H54 (cell line): ENCODE measurements around the gene PKP3.

ENCODE experiments used
- DNase-seq: peaks from one replicate; pipeline ENCODE4 v3.0.0; 2011; ENCODE audit warnings: low spot score, mixed read lengths; ENCODE audit not compliant: insufficient read length
- FAIRE-seq: peaks from 3 replicates; lab custom pipeline; 2011; peaks lifted over from hg19 to GRCh38; lab: Jason Lieb, UNC
- POLR2A ChIP-seq: IDR thresholded peaks from 2 replicates; pipeline ENCODE4 v1.6.1; 2011; ENCODE audit warnings: low read depth, mild to moderate bottlenecking, low read length

The PKP3 gene

DNA sequence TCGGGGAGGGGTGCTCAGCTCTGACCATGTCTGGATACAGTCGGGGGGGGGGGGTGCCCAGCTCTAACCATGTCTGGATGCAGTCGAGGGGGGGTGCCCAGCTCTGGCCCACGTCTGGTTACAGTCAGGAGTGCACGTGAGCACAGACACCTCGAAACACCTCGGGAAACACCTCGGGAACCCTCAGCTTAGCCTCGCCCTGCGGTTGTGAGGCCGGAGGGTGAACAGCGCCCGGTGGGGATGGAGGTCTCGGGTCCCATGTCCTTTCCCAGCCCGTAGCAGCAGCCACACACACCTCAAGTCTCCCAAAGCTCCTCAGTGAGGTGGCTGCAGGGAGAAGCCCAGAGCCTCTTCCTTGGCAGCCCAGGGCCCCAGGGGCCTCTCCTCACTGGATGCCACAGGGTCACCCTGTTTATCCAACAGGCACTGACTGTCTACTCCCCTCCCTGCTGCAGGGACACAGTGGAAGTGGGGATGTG is 18.7 kb downstream of the PKP3 start:
- no peak for TF ChIP-seq POLR2A
- no peak for FAIRE-seq
- no peak for DNase-seq

GRCh38 chr11:413120-414081 is 19.4 kb downstream of the PKP3 start:
- DNase-seq, result no peak
- no peak for FAIRE-seq
- TF ChIP-seq POLR2A, result no peak

DNA sequence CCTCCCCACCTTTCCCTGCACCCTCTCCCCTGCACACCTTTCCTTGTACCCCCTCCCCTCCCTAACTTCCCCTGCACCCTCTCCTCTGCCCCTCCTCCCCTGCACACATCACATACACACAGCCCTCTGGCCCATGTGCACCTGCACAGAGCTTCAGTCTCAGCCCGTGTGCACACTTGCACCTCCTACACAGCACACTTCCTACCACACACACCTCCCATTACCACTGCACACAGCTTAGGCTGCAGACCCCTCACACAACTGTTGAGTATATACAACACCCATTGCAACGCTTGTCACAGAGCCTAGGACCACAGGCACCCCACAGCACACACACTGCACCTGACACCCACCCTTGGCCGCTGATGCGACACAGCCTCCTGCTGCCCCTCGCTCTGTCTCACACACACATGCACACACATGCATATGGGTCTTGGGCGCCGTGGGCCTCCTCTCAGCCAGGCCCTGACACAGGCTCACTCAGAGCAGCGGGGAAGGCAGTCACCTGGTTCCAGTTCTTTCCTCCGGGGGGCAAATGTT is 20.4 kb downstream of the PKP3 start:
- FAIRE-seq, result no peak
- DNase-seq, result no peak
- TF ChIP-seq POLR2A, result no peak

DNA sequence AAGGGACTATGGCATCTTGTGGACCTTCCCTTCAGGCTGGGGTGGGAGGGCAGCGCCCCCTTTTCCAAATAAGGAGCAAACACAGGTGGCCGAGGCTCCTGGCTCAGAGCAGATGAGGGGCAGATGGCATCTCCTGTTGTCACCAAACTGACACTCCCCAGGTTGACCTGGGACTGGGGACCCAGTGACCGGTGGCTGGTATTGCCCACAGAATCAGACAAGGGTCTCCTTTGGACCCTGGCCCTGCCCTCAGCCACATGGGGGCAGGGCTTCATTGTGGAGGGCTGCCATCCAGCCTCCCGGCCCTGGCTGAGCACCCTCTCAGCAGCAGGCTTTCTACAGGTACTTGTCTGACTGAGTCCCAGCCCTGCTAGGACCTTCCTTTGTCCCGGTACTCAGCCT is 21.6 kb downstream of the PKP3 start:
- no peak for FAIRE-seq
- no peak for DNase-seq
- TF ChIP-seq POLR2A, result no peak

DNA sequence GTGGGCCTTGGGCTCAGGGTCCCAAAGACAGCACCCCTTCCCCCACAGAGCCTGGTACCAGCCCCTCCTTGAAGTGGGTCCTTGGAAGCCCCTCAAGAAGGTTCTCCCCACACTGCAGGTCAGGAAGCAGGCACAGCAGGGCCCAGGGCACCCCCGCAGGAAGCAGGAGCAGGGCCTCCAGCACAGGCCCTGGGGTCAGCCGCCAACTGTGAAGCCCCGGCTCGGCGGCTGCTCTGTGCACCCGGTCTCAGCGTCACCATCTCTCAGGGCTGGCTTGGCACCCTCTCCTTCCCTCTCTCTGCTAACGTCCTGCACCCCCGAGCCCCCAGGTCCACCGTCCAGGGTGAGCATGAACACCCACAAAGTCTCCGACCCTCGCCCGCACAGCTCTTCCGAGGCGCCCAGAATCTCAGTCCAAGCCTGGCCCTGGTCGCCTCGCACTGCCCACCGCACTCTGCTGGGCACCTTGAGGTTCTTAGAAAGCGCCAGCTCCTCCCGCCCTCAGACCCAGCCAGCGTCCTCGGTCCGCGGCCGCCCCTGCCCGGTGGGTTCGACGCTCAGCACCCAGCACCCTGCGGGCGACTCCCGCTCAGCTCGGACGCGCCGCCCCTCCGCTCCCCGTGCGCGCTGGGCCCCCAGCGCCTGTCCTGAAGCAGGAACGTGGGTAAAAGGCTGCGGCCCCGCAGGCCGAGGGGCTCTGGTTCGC is 22.2 kb downstream of the PKP3 start:
- TF ChIP-seq POLR2A, result no peak
- no peak for FAIRE-seq

GRCh38 chr11:416757-417621 is 23.0 kb downstream of the PKP3 start:
- DNase-seq, result no peak

More for the DNA sequence above, 22.2 kb downstream of the PKP3 start:
- DNase-seq, result no peak

DNA sequence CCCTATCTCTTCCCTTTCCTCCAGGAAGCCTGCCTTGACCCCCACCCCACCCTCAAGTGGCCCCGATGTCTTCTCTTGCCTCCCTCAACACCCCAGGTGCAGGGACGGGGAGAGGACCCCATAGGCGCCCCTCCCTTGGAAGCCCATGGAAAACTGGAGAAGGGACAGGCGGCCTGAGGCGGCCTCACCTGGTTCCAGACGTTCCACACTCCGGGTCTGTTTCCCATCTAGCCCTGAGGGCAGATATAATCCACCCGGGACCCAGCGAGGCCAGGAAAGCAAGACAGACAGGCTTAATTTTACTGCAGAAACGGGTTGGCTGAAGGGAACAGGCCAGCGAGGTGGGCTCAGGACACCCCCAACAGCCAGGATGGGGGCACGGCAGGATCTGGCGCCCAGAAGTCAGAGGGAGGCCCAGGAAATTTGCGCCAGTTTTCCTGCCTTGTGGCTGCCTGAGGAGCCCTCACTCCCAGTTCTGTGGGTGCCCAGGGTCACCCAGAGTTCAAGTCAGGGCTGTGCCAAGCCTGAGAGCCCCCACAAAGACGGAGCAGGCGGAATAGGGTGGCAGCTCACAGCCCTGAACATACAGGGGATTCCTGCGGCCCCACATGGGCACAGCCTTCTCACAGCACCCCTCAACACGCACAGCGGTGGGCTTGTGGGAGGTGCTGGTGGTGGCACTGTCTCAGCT is 23.8 kb downstream of the PKP3 start:
- no peak for FAIRE-seq
- no peak for DNase-seq
- no peak for TF ChIP-seq POLR2A

More at GRCh38 chr11:416757-417621, 23.0 kb downstream of the PKP3 start:
- TF ChIP-seq POLR2A, result no peak
- no peak for FAIRE-seq

DNA sequence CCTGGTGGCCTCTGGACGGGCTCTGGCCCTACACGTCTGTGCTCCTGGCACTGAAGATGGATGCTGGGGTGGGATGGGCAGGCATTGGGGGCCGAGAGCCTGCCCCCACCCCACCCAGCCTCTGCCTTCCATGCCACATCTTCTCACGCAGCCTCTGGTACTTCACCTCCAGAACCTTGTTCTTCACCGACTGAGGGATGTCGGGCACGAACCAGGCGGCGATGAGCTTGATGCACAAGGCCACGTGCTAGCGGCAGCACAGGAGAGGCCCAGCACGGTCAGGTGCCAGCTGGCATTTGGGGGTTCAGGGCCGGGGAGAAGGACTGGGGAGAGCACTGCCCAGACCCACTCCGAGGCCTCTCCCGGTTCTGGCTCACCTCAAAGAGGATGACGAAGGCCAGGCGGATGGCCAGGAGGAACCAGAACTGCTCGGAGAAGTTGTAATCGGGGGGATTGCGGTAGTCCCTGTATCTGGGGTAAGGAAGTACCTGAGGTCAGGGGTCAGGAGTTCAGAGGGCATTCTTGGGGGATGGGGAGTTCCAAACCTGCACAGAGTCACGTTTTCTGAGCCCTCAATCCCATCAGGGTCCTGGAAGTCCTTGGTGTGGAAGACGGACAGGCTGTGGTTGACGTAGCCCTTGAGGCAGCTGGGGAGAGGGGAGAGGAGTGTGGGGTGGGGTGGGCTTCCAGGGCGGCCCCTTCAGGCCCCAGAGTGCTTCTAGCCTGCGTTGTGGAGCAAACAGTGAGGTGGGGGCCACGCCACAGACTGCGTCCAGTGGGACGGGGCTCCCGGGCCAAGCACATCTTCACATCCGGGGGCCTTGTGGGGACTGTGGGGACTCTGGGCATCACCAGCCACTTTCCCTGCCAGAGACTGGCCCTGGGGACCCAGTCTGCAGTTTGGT is 24.6 kb downstream of the PKP3 start:
- TF ChIP-seq POLR2A, result no peak
- DNase-seq (no peak), FAIRE-seq (no peak)

DNA sequence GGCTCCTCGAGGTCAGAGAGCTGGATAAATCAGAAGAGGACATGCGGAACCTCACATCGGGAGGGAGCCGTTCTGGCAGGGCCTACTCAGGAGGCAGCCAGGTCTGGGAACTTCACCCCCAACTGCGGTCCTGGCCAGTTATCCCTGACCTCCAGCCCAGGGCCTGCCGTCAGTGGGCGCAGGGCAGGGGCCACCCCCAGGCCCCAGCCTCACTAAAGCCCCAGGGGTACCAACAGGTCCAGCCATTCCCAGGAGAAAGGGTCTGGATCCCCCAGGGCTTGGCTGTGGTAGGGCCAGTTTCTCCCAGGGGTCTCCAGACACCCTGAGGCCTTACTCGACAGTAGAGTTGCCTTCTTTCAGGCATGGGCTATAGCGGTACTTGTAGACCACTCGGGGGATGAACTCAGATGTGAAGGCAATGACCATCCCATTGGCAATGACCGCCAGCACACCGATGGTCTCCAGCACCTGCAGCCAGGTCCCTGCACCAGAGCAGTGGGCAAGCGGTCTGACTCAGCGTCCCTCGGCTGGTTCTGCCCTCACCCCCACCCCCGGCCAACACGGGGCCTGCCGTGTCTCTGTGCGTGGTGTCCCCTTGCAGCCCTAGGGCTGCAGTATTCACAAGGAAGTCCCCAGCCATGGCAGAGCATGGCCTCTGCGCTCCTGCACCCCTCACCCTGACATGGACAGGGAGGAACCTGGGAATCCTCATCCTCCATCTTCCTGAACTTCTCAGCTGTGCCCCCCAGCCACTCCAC is 25.4 kb downstream of the PKP3 start:
- FAIRE-seq (no peak), DNase-seq (no peak)
- TF ChIP-seq POLR2A, result no peak

GRCh38 chr11:420054-420910 is 26.3 kb downstream of the PKP3 start:
- DNase-seq (no peak), FAIRE-seq (no peak)
- no peak for TF ChIP-seq POLR2A
